Cerebellar nuclear complex (tissue), 1 donor: Measurements from ENCODE around the gene IFT52.
"Not testable (repeated sequence)": the region's sequence is repeated elsewhere in the genome, so short reads cannot be mapped to it uniquely, and the experiment has no call there.

Source experiments
- DNase-seq, 2 experiments: peaks; one replicate each; lab custom pipeline; 2025; lab: John Stamatoyannopoulos, UW

Gene IFT52

DNA sequence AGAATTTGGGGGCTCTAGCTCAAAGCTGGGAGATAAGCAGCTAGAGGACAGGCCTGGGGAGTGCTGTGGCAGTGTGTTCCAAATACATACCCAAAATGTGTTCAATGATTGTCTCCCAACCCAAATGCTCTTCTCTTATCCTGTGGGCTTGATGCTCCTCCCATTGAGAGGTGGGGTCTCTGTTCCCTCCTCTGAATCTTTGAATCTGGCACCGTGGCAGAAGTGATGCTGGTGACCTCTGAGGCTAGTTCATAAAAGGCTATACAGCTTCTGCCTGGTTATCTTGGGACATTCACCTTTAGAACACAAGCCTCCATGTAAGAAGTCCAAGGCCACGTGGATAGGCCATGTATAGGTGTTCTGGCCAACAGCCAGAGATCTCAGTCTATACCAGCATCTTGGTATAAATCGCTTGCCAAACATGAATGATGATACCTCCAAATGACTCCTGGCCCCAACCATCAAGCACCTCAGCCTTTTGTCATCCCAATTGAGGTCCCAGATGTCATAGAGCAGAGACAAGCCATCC is 60.3 kb downstream of the IFT52 start:
- DNase-seq: no peak

- not testable (repeated sequence) for DNase-seq
These were observed 61.0 kb downstream of the IFT52 start for GRCh38 chr20:43651650-43652184.

GRCh38 chr20:43653966-43654365 is 63.2 kb downstream of the IFT52 start:
- no peak for DNase-seq

- DNase-seq: not testable (repeated sequence)
These were observed 64.4 kb downstream of the IFT52 start for GRCh38 chr20:43655176-43655575.

GRCh38 chr20:43655937-43656336 is 65.2 kb downstream of the IFT52 start:
- DNase-seq: no peak

GRCh38 chr20:43658069-43658722 is 67.5 kb downstream of the IFT52 start:
- DNase-seq: no peak

GRCh38 chr20:43658723-43659419 is 68.1 kb downstream of the IFT52 start:
- no peak for DNase-seq

DNA sequence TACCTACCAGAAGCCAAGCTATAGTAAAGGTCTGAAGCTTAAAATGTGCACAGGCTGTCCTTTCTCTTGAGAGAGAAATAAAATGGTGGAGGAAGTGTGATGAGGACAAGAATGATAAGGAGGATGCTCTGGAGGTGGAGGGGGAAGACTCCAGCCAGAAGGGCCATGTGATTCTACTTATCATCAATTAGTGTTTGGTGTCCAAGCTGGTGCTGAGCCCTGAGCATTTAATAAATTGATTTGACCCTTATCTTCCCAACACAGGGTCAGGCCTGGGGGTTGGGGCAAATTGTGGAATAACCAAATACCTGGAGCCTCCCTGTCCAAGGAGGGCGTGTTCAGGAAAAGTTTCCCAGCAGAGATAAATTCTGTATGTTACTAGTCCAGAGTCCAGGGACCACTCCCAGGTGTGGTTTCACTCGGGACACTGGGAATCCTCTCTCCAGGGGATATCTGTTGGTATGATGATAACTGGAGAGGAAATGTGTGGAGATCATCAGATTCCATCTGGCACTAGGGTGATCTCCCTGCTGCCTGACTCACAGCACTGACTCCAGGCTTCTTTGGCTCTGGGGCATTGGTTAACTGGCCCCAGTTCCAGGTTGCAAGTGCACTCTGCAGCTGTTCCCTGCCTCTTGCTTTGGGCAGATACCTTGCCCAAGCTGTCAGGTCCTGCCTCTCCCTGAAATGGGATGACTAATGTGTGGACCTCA is 72.4 kb downstream of the IFT52 start:
- DNase-seq: no peak

- DNase-seq: no peak
These were observed 74.9 kb downstream of the IFT52 start for GRCh38 chr20:43665466-43666176.

GRCh38 chr20:43666376-43667328 is 75.9 kb downstream of the IFT52 start, which contains the start of gene MYBL2:
MYBL2 (plus strand) TSS chr20:43667114; CDS start chr20:43667284, 170 bp downstream.
- DNase-seq: no peak

GRCh38 chr20:43667341-43668132 is 76.8 kb downstream of the IFT52 start:
- DNase-seq: no peak

DNA sequence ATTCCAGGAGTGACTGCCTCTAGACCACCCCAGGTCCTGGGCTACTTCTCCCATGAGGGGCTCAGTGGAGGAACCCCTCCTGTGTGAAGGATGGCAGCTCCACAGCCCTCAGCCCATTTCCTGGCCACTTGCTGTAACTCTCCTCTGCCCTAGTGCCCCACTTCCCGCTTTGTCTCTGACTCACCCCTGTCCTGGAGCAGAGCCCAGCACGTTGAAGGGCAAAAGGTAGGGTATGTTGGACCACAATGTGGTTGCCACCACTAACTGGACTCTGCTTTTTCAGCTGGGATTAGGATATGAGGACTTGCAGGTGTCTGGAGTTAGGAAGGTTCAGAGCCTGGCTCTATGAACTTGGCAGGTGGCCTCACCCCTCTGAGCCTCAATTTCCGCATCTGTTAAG is 78.6 kb downstream of the IFT52 start:
- no peak for DNase-seq

- DNase-seq: no peak
These were observed 79.7 kb downstream of the IFT52 start for GRCh38 chr20:43670423-43670822.

DNA sequence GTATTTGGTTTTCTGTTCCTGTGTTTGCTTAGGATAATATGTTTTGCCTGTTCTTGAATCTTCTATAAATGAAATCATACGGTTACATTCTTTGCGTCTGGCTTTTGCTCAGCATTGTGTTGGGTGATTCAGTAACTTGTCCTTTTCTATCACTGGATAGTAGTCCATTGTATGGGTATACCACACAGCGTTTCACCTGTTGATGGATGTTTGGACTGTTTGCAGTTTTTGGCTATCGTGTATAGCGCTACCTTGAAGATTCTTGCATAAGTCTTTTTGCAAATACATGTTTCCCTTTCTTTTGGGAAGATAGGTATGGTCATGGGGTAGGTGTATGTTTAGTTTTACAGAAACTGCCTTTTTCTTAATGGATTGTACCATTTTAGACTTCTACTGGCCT is 85.6 kb downstream of the IFT52 start:
- no peak for DNase-seq

DNA sequence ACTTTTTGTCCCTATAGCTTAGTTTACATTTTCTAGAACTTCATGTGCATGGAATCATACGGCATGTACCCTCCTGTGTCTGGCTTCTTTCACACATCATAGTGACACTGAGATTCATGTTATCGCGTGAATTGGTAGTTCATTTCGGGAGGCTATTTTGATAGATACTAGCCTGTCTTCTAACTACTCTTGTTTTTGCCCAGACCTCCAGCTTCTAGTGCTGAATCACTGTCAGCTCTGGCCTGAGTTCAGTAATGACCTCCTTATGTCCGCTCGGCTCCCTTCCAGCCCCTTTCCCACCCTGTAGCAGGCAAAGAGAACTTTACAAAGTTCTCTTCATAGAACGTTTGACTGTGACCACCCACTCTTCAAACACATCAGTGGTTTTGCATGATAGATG is 90.2 kb downstream of the IFT52 start:
- no peak for DNase-seq

GRCh38 chr20:43681468-43681942 is 90.8 kb downstream of the IFT52 start:
- DNase-seq: no peak

DNA sequence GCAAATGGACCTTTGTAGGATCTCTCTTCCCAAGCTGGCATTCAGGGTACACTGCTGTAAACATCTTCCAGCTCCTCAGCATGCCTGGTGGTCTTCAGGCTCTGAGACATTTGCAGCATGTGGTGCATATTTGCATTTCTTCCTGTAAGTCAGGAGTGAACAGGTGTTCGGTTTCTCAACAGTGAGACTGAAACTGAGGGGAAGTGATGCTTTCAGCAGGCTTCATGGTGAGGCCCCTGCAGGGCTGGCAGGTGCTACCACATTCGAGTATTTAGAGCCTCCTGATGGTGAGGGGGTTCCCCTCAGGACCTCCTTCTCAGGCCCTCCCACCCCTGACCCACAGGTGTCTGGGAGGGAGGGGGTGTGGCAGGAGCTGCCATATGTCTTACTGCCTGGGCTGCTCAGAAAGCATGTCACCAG is 91.3 kb downstream of the IFT52 start:
- DNase-seq: no peak

DNA sequence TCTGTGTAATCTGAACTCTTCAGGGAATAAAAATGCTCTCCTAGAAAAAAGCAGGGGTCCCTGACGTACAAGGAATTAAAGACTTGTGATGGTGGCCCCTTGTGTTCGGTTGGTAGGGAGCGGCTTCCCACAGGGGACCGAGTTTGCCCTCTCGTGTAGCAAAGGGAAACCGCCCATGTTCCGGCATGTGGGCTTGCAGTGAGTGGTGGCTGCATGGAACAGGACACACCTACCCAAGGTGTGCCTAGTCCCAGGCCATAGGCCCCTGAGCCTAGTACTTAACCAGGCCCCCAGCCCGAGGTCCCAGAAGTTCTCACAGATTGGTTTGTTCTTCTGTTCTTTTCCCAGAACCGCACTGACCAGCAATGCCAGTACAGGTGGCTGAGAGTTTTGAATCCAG is 91.7 kb downstream of the IFT52 start:
- DNase-seq: no peak

DNA sequence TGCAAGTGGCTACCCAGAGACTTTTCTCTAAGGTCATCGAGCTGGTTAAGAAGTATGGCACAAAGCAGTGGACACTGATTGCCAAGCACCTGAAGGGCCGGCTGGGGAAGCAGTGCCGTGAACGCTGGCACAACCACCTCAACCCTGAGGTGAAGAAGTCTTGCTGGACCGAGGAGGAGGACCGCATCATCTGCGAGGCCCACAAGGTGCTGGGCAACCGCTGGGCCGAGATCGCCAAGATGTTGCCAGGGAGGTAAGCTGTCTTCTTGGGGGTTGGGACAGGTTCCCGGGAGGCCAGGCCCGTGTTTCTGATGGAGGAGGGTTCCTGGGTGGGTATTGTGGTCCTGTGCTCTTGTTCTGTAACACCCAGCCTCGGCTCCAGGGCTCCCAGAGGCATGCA is 96.1 kb downstream of the IFT52 start:
- DNase-seq: no peak

- no peak for DNase-seq
These were observed 98.4 kb downstream of the IFT52 start for GRCh38 chr20:43689165-43689564.
